ENCODE measurements around the gene PSMD3.

DNA sequence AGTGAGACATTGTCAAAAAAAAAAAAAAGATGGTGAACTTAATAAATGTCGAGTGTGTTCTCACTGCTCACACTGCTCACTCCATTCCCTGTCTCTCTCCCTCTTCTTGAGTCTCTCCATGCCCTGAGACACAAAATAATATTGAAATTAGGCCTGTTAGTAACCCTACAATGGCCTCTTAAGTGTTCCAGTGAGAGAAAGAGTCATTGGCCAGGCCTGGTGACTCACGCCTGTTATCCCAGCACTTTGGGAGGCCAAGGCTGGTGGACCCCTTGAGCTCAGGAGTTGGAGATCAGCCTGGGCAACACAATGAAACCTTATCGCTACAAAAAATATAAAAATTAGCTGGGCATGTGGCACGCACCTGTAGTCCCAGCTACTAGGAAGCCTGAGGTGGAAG, 18.5 kb downstream of the PSMD3 start:
- TF ChIP-seq EP300 (IDR thresholded peaks at IDR 0.05) (no peak), JUN (IDR thresholded peaks at IDR 0.05) (no peak), CTCF (IDR thresholded peaks at IDR 0.05) (no peak), POLR2A (IDR thresholded peaks at IDR 0.05; ENCODE audit: low read length) (no peak), CEBPB (IDR thresholded peaks at IDR 0.05) (no peak), CHD2 (IDR thresholded peaks at IDR 0.05; ENCODE audit: low read length, partially characterized antibody) (no peak), HDAC2 (IDR thresholded peaks at IDR 0.05) (no peak), RAD21 (conservative IDR thresholded peaks at IDR 0.05 in 1 of 2, IDR thresholded peaks at IDR 0.05 in 1 of 2) (no peak), TP53 (CRISPR knock-in tag; IDR thresholded peaks at IDR 0.05) (no peak), KDM5A (IDR thresholded peaks at IDR 0.05) (no peak), CBX2 (IDR thresholded peaks at IDR 0.05; ENCODE audit: borderline replicate concordance, low read depth) (no peak)
- TF ChIP-seq, protein P1, sequence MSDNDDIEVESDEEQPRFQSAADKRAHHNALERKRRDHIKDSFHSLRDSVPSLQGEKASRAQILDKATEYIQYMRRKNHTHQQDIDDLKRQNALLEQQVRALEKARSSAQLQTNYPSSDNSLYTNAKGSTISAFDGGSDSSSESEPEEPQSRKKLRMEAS (IDR thresholded peaks at IDR 0.05) = no peak
